Vagina (tissue), 2 donors: ENCODE results near the gene SLBP.

Source experiments
- CTCF ChIP-seq, 3 experiments: fragments of 450-650 bp in 2 of 3; fragments of 200-600 bp in 1 of 3; sonication (generic) in 1 of 3; IDR thresholded peaks; one replicate each; pipeline ENCODE4 v1.5.1; 2017 to 2019; ENCODE audit warnings: antibody characterized with exemption in 3 of 3, mild to moderate bottlenecking in 2 of 3, moderate library complexity in 2 of 3
- POLR2A ChIP-seq, 2 donors: fragments of 450-650 bp; IDR thresholded peaks; one replicate each; pipeline ENCODE4 v1.6.1; 2017; ENCODE audit warnings: antibody characterized with exemption in 2 of 2, mild to moderate bottlenecking in 2 of 2, moderate library complexity in 2 of 2

GRCh38 chr4:1648962-1649361 is 63.2 kb downstream of the SLBP start:
- no peak for TF ChIP-seq CTCF (IDR thresholded peaks at IDR 0.05)
- TF ChIP-seq POLR2A (IDR thresholded peaks at IDR 0.05), result no peak
